ENCODE data around the gene LRRC4C. TPM values are rescaled to one million over a fixed set of nuclear protein-coding genes. Genes with fewer than 3 reads are reported as not detected.

Gene LRRC4C
- total RNA-seq, 1 experiment from 2014 or later: 0.13 TPM

GRCh38 chr11:41245704-41246398 is 213.6 kb downstream of the LRRC4C start:
- no peak overlapping the region for H2AK5ac ChIP-seq (ENCODE audit: insufficient read length, low read length)
- H2AFZ ChIP-seq (ENCODE audit: low read length): no peak overlapping the region
- H3K4me1 Mint-ChIP-seq: peaks cover 5% of the 10 kb centered on the region in 2 experiments; a peak in 3 of 4 replicates
- H3K4me3 Mint-ChIP-seq: no peak overlapping the region
- H3K4me1 ChIP-seq (ENCODE audit: insufficient read depth, low read length): no peaks in the 10 kb centered on the region
- H4K5ac ChIP-seq (ENCODE audit: insufficient read length, low read depth, low read length): no peak overlapping the region
- no peak overlapping the region for H3K9ac ChIP-seq (ENCODE audit: extremely low read depth, insufficient read length, low read length)
- no peak overlapping the region for H4K8ac ChIP-seq (replicated peaks; ENCODE audit: insufficient read length, low read depth, low read length)
- peaks cover 0 to 5% (median 0%) of the 10 kb centered on the region in 3 experiments; a peak in 3 of 7 replicates for H3K36me3 Mint-ChIP-seq (ENCODE audit: insufficient read depth in 1 of 3, low read depth in 3 of 3)
- H3T11ph ChIP-seq (ENCODE audit: low read length): no peak overlapping the region
- no peak overlapping the region for H3K18ac ChIP-seq (ENCODE audit: insufficient read length, low read depth, low read length)
- no peak overlapping the region for H2BK20ac ChIP-seq (ENCODE audit: low read depth, low read length, poor library complexity, severe bottlenecking)
- H3K4me2 ChIP-seq (ENCODE audit: insufficient read depth, insufficient read length, low read length): no peak overlapping the region
- no peaks in the 10 kb centered on the region for H3K9me3 ChIP-seq (ENCODE audit: control insufficient read depth, low read depth, low read length)
- no peak overlapping the region for H3K27ac ChIP-seq (ENCODE audit: insufficient read length, low read depth, low read length)
- peak; percentile 52 for TF ChIP-seq CTCF (conservative IDR thresholded peaks at IDR 0.05)
- no peaks in the 10 kb centered on the region for H3K27me3 Mint-ChIP-seq (ENCODE audit: low read depth)
- no peak overlapping the region for H2BK12ac ChIP-seq (ENCODE audit: insufficient read length, low read depth, low read length)
- no peaks in the 10 kb centered on the region for H4K20me1 ChIP-seq (ENCODE audit: control insufficient read depth, insufficient read depth, insufficient read length)
- H4K91ac ChIP-seq (ENCODE audit: insufficient read length, low read depth, low read length): no peak overlapping the region
- no peaks in the 10 kb centered on the region; a peak in 1 of 5 replicates for H3K9me3 Mint-ChIP-seq
- WGBS (ENCODE audit: extremely low coverage, insufficient read length, low lambda C conversion rate): no CpG with 5 or more reads among the region's 10 CpGs
- no peak overlapping the region for H3K4ac ChIP-seq (ENCODE audit: low read depth, low read length)
- no peaks in the 10 kb centered on the region for H3K79me2 ChIP-seq (ENCODE audit: insufficient read depth, low read length)
- no peak overlapping the region; the same call in 1 of the 2 replicates for H3K14ac ChIP-seq (ENCODE audit: insufficient read depth, low read length)
- H2BK15ac ChIP-seq (ENCODE audit: low read depth, low read length): no peak overlapping the region
- 0 out of 7 replicates have a peak overlapping the region, but pooled peaks of 1 of the 3 experiments have one; percentile 22 for H3K27ac Mint-ChIP-seq
- H3K56ac ChIP-seq (ENCODE audit: insufficient read length, low read depth, low read length): no peak overlapping the region
- no peak overlapping the region for H2BK120ac ChIP-seq (ENCODE audit: low read depth, low read length, poor library complexity, severe bottlenecking)
- DNase-seq: peak; percentile 57
- no peak overlapping the region for H3K23ac ChIP-seq (ENCODE audit: insufficient read length, low read depth, low read length)
- no peaks in the 10 kb centered on the region for H3K23me2 ChIP-seq (ENCODE audit: insufficient read length, low read depth, low read length, poor library complexity, severe bottlenecking)
- no peaks in the 10 kb centered on the region for H3K79me1 ChIP-seq (ENCODE audit: insufficient read depth, low read depth, low read length, poor library complexity, severe bottlenecking)
- H3K27me3 ChIP-seq (ENCODE audit: insufficient read depth, low read length): no peaks in the 10 kb centered on the region
- H2BK5ac ChIP-seq (ENCODE audit: insufficient read length, low read length): no peak overlapping the region

Measured in H9 (cell line).